ENCODE data around the gene RABGAP1L. TPM values are rescaled to one million over a fixed set of nuclear protein-coding genes. Genes with fewer than 3 reads are reported as not detected.
A peak's percentile ranks its signal among the peaks of the same experiment; 100 is the strongest.
"Not testable (repeated sequence)": the region's sequence is repeated elsewhere in the genome, so short reads cannot be mapped to it uniquely, and the experiment has no call there.

Gene RABGAP1L
- total RNA-seq, 1 donor from 2014 or later = 19.3 TPM

DNA sequence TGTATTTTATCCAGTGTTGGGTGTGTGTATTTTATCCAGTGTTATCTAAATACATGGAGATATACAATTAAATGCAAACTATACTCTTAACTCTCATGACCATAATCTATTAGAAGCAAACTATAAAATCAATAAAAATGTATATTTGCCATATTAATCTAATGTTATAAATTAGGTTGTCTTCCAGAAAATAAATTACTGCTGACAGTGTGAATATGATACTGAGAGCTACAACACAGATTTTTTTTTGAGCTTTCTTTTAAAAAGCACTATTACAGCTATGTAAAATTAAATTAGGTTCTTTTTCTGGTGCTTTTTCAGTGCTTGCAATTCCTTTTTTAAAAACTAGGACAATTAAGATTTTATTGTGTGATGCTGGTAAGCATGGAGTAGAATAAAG lies 269.4 kb downstream of the RABGAP1L start:
- no peak for DNase-seq (ENCODE audit: low read depth in 2 of 2)

DNA sequence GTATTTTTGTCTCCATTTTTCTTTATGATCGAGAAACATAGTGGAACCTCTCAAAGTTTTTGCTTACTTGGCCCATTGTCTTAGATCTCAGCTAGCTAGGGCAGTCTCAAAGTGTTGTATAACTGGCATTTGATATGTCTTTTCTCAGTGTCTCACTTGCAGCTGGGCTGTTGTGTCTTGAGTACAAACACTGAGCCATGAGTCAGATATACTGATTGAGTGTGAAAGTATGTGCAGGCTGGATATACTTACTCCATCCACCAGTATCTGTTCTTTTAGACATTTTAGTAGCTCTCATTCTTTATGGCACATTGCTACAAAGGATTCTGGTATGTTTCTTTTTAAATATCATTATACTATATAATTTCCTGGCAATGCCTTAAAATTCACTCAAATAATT lies 274.1 kb downstream of the RABGAP1L start:
- DNase-seq (ENCODE audit: low read depth in 2 of 2) = no peak

DNA sequence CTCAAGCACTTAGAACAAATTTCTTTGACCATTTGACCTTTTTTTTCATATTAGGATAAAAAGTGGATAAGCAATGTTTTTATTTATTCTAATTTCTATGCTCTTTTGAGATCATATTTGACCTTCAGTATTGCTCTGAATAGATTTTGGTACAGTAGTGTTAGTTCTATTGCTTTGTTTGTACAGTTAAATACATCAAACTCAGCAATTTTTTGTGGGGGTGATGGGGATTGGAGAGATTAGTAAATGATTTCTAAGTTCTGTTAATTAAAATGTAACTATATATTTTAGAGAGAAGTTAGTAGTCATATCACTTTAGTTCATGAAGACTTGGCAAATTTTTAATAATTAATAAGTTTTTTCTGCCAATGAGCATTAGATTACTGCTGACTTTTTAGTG lies 286.0 kb downstream of the RABGAP1L start:
- no peak for DNase-seq (ENCODE audit: low read depth in 2 of 2)

DNA sequence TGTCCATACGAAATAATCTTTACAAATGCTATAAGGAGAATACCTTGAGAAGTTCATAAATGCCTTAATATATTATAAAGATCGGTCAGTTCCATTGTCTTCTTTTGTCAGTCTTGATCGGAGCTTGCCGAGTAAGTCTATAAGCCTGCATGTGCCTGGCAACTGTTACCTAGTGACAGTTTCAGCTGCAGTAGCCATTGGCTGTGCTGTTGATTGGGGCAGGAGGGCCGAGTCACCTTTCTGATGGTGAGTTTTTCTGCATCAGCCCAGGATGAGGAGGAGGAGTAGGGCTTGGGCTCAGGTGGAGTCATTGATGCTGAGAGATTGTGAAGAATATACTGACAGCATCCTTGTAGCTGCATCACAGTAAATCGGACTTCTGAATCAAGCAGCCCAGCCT lies 286.5 kb downstream of the RABGAP1L start:
- DNase-seq (ENCODE audit: low read depth in 2 of 2) = no peak

DNA sequence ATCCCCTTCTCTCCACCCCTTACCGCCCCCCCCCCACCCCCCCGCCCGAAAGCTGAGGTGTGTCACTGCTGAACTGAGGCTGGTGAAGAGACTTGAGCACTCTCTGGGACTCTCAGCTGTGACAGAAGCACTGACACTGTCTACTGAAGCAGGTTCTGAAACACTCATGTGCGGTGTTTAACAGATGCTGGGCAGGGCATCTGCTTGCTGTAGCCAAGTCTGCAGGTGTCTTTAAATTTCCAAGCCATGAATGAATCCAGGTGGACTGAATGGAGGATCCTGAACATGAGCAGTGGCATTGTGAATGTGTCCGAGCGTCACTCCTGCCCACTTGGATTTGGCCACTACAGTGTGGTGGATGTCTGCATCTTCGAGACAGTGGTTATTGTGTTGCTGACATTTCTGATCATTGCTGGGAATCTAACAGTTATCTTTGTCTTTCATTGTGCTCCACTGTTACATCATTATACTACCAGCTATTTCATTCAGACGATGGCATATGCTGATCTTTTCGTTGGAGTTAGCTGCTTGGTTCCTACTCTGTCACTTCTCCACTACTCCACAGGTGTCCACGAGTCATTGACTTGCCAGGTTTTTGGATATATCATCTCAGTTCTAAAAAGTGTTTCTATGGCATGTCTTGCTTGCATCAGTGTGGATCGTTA lies 288.7 kb downstream of the RABGAP1L start, which contains the start of gene GPR52:
Gene GPR52 (plus strand): TSS at position 99 of the 665 bp plus-strand sequence. CDS start 148 bp downstream, at position 247.
- DNase-seq (ENCODE audit: low read depth in 2 of 2) = no peak

DNA sequence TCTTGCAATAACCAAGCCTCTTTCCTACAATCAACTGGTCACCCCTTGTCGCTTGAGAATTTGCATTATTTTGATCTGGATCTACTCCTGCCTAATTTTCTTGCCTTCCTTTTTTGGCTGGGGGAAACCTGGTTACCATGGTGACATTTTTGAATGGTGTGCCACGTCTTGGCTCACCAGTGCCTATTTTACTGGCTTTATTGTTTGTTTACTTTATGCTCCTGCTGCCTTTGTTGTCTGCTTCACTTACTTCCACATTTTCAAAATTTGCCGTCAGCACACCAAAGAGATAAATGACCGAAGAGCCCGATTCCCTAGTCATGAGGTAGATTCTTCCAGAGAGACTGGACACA lies 289.2 kb downstream of the RABGAP1L start:
- no peak for DNase-seq (ENCODE audit: low read depth in 2 of 2)

DNA sequence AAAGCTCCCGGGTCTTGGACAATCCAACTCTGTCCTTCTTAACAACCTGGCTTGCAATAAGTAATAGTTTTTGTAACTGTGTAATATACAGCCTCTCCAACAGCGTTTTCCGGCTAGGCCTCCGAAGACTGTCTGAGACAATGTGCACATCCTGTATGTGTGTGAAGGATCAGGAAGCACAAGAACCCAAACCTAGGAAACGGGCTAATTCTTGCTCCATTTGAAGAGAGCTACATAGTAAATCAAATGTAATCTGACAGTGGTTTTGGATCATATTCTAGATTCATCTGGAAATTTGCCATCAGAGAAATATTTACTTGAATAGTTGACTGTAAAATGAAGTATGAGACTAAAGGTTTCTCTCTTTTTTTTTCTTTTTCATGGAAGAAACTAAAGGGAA lies 289.7 kb downstream of the RABGAP1L start:
- peak in 1 of 2 donors; percentile 48 for DNase-seq (ENCODE audit: low read depth in 2 of 2)

DNA sequence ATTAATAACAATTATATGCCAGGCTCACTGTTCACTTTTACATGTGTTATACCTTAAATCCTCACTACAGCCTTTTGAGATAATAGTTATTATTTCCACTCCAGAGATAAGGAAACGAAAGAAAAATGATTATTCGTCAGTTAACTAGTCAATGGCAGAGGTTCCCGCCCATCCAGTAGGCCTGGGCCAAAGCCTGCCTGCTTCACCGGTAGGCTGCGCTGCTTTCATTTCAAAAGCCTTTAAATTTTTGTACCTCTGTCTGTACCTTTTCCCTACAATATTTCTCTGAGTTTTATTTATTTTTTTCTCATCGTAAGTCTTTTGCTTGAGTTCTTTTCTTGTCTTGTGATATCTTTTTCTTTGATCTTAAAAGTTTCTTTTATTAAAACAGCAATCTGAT lies 292.1 kb downstream of the RABGAP1L start:
- no peak for DNase-seq (ENCODE audit: low read depth in 2 of 2)

DNA sequence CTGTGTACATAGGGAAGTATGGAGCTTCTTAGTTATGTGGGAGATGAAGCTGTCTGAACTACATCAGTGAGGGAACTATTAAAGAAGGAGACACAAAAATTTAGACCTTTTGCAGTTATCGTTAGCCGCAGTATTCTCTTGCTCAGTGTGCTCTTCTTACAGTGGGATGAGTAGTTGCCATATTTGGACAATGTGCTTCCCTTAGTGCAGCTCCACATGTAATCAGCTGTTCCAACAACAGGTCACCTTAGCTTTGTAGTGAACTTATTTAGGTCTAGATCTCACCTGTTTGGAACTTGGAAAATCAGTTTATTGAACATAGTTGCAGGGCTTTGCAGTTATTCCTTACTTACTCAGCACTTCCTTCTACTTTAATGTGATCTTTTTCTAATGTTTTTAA lies 306.5 kb downstream of the RABGAP1L start:
- DNase-seq (ENCODE audit: low read depth in 2 of 2) = no peak

DNA sequence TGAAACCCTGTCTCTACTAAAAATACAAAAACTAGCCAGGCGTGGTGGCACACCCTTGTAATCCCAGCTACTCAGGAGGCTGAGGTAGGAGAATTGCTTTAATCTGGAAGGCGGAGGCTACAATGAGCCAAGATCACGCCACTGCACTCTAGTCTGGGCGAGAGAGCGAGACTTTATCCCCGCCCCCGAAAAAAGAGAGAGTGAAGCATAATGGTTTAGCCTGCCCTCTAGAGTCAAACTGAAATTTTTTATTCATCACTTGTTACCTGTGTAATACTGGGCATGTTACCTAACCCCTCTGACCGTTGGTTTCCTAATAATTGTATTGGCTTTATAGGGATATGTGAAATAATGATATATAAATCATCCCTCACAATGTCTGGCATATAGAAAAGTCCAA lies 307.3 kb downstream of the RABGAP1L start:
- DNase-seq (ENCODE audit: low read depth in 2 of 2) = no peak

DNA sequence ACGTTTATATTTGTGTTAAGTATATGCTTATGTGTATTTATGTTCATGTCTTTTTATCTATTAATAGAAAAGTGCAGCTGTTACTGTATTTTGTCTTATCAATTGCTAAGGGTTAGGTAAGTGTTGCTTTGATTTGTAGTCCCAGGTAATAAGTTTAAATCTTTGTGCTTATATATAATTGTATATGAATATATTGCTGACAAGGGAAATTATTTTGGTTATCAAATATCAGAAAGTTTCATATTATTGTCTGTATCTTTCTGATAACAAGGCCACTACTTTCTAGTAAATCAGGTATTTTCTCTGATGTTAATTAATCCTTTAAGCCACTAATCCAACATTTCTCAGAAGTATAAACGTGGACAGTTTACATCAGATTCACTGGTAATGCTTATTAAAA lies 309.7 kb downstream of the RABGAP1L start:
- DNase-seq (ENCODE audit: low read depth in 2 of 2) = no peak

DNA sequence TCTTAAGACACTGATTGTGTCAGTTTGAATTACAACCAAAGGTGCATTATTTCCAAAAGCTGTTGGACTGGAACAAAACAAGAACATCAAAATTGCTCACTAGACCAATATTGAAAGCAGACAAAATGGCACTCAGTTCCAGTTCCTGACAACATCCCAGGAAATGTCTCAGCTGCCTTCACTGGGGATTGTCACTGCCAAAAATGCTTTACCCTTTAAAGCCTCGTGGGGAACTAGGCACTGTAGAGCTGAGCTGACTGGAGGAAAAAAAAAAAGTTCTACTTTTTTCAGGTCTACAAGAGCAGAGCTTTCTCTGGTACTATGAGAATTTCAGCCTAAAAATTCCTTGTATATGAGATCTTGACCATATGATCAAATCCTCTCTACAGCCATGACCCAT lies 310.4 kb downstream of the RABGAP1L start:
- DNase-seq (ENCODE audit: low read depth in 2 of 2) = no peak

DNA sequence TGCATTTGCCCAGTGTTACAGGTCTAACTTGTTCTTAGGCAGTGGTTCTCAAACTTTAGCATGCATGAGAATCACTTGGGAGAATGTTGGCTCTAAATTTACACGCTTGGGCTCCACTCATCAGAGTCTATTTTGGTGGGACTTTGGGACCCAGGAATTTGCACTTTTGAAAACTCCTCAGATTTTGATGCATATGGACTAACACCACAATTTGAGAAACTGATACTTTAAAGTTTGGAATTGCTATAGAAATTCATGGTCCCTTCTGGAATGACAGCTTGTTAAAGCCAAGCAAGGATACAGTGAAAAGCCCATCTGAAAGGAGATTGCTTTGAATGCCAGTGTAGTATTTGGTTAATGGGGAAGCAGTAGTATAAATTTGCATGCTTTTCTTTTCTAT lies 320.0 kb downstream of the RABGAP1L start:
- no peak for DNase-seq (ENCODE audit: low read depth in 2 of 2)

DNA sequence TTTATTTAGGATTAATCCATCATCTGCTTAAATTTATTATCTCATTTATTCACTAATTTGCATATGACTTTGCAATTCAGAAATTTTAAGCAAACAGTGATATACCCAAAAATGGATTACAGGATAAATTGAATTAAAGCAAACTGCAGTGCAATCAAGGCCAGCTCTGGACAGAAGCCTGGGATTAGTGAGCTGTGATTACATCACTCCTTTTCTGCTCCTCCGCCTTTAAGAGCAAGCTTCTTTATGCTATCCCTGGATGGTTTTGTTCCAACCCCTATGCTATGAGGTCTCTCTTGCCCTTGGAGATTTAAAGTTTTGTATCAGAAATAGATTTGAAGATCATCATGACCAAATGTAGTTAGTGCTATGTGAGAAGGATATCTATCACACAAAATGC lies 321.0 kb downstream of the RABGAP1L start:
- DNase-seq (ENCODE audit: low read depth in 2 of 2) = no peak

DNA sequence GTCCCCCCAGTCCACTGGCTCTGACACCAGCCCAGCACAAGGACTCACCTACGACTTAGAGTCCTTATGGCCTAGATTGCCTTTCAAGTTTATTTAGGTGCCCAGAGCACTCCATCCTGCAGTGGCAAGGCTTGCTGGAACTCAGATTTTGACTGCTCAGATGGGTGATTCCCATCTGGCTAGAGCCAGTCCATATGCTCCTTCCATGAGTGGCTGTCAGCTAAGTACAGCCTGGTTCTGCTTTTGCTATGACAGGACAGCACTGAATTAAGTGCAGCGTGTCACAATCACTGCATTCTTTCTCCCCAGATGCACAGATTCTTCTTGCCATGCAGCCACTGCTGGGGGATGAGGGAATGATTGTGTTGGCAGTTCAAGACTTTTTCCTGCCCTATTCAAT lies 332.3 kb downstream of the RABGAP1L start:
- DNase-seq (ENCODE audit: low read depth in 2 of 2) = no peak

DNA sequence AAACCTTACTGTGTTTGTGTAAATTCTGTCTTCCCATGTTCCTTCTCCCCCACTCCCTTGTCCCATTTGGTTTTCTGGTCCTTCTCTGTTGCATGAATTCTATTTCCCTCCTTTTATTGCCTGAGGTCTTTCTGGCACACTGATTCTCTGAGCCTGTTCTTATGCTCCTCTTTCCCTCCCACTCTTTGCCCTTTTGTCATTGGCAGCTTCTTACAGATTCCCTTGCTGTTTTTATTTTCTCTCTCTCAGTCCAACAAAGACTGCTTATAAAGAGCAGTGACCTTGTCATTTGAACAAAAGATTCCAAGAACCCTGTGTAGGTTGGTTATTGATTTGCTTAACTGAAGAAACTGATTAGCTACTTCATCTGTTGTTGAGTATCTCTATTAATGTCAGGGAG lies 338.2 kb downstream of the RABGAP1L start:
- DNase-seq (ENCODE audit: low read depth in 2 of 2) = no peak

DNA sequence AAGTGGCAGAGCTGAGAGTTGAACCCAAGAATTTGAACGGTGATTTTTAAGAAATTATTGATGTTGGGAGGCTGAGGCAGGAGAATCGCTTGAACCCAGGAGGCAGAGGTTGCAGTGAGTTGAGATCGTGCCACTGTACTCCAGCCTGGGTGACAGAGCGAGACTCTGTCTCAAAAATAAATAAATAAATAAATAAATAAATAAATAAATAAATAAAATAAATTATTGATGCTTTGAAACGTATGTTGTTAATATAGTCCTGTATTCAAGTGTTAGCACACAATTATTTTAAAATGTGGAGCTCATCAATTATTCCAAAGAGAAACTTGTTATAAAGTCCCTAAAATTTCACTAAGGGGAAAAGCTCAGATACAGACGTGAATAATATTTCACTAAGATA lies 357.4 kb downstream of the RABGAP1L start:
- not testable (repeated sequence) for DNase-seq (ENCODE audit: low read depth in 2 of 2)

DNA sequence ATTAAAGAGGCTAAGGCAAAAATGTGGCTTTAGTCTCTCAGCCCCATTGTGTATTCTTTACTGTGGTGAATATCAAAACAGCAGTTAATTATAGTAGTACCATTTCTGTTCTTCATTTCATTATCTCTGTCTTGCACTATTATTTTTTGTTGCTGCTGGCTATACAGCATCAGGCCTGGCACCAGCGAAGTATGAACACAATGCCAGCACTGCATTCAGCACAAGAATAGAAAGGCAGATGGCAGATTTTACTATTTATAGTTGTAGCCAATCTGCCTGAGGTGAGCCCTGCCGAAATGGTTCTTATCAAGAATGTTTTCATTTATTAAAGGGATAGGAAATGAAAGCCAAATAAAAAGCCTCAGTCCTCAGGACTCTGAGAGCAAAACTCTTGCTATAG lies 360.5 kb downstream of the RABGAP1L start:
- no peak for DNase-seq (ENCODE audit: low read depth in 2 of 2)

DNA sequence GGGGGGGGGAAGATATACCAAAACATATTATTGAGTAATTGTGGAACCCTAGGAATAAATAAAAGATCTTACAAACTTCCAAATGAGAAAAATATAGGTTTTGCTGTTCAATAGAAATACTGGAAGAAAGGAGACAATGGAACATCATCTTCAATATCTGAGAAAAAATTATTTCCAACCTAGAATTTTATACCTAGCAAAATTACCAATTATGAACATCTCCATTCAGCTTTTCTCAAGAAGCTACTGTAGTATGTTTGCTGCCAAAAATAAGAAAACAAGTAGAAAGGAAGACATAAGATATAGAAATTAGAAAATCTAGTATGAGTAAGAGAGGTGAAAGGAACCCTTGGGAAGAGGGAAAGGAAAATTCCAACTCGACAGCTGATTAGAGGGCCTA lies 372.4 kb downstream of the RABGAP1L start:
- DNase-seq (ENCODE audit: low read depth in 2 of 2) = no peak

DNA sequence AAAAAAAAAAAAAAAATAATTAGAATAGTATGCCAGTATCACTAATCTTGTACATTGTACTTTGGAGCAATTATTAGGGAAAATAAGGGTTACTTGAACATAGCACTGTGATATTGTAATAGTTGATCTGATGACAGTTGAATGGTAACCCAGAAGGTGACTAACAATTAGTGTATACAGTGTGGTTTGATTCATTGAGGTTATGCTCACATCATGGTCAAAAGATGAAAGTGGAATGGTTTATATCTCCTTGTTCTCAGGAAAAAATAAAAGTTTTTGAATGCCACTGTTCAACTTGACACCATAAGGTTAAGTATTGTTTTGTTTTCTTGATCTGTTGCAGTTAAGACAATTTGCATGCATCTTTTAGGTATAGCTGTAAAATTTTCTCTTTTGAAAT lies 375.5 kb downstream of the RABGAP1L start:
- DNase-seq (ENCODE audit: low read depth in 2 of 2) = no peak

DNA sequence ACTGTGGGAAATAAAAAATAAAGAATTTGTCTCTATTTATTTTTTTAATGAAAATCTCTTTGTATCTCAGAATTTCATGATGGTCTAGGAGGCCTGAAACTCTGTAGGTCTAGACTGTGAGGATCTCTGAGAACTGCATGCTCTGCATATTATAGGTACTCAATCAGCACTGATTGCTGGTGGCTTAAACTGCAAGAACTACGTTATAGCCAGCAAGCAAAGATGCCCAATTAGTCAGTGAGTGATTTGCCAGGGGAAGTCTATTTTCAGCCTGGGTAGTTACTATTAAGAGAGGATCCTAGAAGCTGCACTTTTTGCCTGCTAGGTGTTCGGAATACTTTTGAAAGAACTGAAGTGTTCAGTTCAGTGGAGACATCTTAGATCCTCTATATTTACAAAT lies 375.9 kb downstream of the RABGAP1L start:
- DNase-seq (ENCODE audit: low read depth in 2 of 2) = no peak

DNA sequence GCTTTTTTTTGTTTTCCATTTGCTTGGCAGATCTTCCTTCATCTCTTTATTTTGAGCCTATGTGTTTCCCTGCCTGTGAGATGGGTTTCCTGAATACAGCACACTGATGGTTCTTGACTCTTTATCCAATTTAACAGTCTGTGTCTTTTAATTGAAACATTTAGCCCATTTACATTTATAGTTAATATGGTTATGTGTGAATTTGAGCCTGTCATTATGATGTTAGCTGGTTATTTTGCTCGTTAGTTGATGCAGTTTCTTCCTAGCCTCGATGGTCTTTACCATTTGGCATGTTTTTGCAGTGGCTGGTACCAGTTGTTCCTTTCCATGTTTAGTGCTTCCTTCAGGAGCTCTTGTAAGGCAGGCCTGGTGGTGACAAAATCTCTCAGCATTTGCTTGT lies 384.1 kb downstream of the RABGAP1L start:
- DNase-seq (ENCODE audit: low read depth in 2 of 2) = not testable (repeated sequence)

DNA sequence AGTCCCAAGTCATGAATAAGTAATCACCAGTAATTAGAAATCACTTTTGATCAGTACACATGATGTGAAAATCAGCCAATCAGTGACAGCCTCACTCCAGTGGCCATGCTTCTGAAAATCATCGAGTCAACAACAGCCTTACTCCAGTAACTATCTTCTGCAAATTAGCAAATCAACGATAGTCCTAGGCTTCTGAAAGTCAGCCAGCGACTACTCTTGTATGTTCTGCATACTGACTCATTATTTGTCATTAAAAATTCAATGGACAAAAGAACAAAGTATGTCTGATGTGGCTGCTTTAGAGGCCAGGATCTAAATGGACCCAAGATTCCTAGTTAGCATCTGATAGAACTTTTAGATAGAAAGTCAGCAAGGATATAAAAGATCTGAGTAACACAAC lies 391.0 kb downstream of the RABGAP1L start:
- DNase-seq (ENCODE audit: low read depth in 2 of 2) = no peak

DNA sequence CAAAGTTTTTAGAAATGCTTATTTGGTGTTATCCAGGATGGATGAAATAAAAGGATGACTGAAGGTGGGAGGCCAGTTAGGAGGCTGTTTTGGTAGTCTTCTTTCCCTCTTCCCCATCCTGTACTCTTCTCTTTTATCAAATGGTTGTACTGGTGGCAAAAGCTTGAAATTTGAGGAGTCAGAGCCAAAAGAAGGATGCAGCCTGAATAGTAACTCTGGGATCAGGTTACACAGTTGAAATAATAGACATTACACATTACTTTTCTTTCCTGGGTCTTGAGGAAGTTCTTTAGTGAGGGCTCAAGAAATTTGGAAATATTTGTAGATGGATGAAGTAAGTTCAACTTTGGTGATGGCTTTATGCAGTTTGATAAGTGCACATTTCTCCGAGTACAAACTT lies 397.1 kb downstream of the RABGAP1L start:
- DNase-seq (ENCODE audit: low read depth in 2 of 2) = no peak
